Fibroblast of mammary gland (primary cell): Measurements from ENCODE around the gene TSSK2.

Experiments
- DNase-seq: peaks from one replicate; pipeline ENCODE4 v3.0.0-alpha.2; 2010; ENCODE audit warnings: low read depth
- H3K4me3 ChIP-seq: 2 replicates; pipeline ENCODE4 v1.5.1; 2011; ENCODE audit warnings: low read depth, mild to moderate bottlenecking, low read length, moderate library complexity; ENCODE audit not compliant: control insufficient read depth
- CTCF ChIP-seq: conservative IDR thresholded peaks from 2 replicates; pipeline ENCODE4 v1.5.1; 2011; ENCODE audit warnings: low read depth, low read length, inconsistent platforms; ENCODE audit not compliant: control insufficient read depth, insufficient read depth

The TSSK2 gene

DNA sequence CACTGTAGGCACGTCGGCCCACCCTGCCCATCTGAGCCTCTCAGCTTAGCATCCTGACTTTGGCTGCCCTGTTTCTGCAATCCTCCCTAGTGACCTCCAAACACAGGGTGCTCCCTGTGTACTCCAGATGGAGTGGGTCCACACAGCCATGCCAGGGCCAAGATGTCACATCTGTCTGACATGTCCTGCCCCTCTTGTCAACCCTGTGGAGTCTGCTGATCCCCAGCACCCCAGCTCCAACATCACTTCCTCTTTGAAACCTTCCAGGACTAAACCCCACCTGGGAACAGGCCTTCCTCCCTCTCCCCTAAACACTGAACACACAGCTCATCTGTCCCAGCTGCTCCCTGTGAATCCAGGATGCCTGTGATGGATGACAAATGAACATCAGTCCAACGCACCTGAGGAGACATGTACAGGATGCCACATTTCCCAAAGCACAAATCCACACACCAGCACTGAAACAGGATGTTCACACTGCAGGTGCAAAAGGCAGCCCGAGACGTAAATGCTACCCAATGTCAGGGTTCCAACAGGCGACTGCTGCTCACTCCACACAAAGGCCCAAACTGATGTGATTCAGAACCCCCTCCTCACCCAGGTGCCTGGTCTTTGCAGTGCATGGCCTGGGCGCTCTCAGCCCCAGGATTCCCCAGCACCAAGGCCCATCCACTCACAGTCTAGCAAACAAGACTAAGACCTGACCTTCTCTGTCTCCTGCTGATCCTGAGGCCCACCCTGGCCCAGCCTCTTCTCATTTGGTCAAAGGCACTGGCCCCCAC lies 2.0 kb upstream of the TSSK2 start:
- no peak overlapping the region for H3K4me3 ChIP-seq
- TF ChIP-seq CTCF = no peak
- DNase-seq = no peak

DNA sequence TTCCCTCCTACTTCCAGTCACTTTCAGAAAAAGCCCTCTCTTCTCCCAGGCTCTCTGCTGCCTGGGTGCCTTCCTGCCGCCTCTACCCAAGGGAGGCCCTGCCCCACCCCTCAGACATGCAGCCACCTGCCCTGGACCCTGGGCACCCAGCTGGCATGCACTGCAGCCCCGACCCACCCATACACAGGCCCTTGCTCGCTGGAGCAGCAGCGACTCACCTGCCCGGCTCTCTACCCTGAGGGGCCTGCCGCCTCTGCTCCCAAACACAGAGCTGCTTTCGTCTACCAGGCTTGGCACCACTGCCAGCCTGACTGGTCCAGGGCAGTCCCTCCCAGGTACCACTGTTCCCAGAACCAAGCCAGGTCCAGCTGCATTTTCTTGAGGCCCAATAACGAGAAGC lies 1.2 kb upstream of the TSSK2 start:
- no peak overlapping the region for H3K4me3 ChIP-seq
- TF ChIP-seq CTCF = no peak
- DNase-seq = no peak

DNA sequence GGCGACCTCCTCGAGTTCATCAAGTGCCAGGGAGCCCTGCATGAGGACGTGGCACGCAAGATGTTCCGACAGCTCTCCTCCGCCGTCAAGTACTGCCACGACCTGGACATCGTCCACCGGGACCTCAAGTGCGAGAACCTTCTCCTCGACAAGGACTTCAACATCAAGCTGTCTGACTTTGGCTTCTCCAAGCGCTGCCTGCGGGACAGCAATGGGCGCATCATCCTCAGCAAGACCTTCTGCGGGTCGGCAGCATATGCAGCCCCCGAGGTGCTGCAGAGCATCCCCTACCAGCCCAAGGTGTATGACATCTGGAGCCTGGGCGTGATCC lies 542 bp downstream of the TSSK2 start:
- DNase-seq = no peak
- TF ChIP-seq CTCF = no peak

GRCh38 chr22:19132153-19132552 lies 1.0 kb downstream of the TSSK2 start:
- no peak for TF ChIP-seq CTCF
- DNase-seq = no peak
- H3K4me3 ChIP-seq = no peak overlapping the region

More for the DNA sequence above, 542 bp downstream of the TSSK2 start:
- no peak overlapping the region for H3K4me3 ChIP-seq

DNA sequence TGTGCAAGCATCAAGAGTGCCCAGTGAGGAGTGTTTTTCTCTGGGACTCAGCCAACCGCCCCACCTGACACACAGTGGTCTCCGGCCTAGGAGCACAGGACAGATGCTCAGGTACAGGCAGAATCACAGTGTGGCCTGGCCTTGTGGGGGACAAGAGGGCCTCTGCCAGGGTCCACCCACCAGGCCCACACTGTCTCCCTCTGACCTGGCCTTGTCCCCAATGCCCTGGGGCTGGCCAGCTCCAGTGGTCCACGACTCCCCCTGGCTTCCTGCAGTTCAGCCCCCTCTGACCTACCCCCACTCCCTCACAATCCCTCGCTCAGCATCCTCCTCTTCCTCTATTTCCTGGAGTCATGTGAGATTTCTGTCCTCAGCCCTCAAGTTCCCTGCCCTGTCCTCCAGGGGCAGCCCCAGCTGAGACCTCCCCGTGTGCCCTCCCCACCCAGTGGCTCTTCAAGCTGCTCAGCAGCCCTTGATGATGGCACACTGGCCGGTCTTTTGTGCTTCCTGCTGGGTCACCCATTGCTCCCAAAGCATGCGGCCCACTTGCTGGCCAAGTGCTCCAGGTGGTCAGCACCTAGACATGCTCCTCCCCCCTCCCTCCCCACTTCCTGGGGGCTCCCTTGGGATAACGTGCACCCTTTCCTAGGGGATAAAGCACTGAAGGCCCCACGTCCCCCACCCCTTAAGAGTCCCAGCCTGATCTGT lies 1.7 kb downstream of the TSSK2 start:
- DNase-seq = no peak
- H3K4me3 ChIP-seq = no peak overlapping the region
- no peak for TF ChIP-seq CTCF

- no peak for TF ChIP-seq CTCF
- DNase-seq = no peak
These were observed 2.5 kb downstream of the TSSK2 start for GRCh38 chr22:19133561-19133960.

More at GRCh38 chr22:19133561-19133960, 2.5 kb downstream of the TSSK2 start:
- H3K4me3 ChIP-seq = no peak overlapping the region
